ENCODE measurements around the gene NCDN. TPM values are rescaled to one million over a fixed set of nuclear protein-coding genes. Genes with fewer than 3 reads are reported as not detected.

The NCDN gene
- total RNA-seq, 1 experiment from 2014 or later = 26.9 TPM

DNA sequence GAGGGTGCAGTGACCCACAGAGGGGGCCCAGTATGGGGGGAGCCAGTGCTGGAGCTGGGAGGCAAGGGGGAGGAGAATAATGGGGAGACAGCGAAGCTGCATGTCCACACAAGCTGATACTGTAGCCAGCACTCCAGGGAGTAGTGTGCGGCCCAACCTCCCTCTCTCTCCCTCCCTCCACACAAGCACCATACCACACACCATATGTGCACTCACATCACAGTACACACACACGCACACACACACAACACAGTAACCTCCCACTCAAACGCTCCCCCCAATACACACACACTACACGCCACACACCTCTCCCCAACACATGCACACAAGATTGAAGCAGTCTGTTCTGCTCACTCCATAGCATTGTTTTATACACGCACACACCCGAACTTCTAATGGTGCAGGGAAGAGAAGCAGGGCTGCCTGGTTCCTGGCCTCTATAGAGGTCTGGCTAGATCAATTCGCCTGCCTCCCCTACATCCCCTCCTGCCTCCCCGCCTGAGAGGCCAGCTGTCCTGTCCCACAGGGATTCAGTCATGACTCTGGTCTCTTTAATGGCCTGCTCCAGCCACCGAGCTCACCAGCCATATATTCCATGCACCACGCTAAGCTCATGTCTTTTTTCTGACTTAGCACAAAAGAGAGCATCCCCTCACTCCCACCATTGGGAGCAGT, 3.8 kb downstream of the NCDN start:
- no TSS peak for BruUV-seq (replicated peaks)
- DNase-seq (ENCODE audit: low spot score) = no peak
- H3K27me3 ChIP-seq (replicated peaks; ENCODE audit: insufficient read depth, low read depth, low read length, poor library complexity) = no peaks in the 10 kb centered on the region
- H3K4me3 ChIP-seq (ENCODE audit: low read depth, low read length, poor library complexity, severe bottlenecking) = no peak overlapping the region
- H3K27ac ChIP-seq (ENCODE audit: low read depth, low read length, poor library complexity, severe bottlenecking) = no peak overlapping the region
- H3K4me1 ChIP-seq (ENCODE audit: insufficient read depth, low read length, poor library complexity, severe bottlenecking) = peaks cover 8% of the 10 kb centered on the region
- H3K36me3 ChIP-seq (ENCODE audit: insufficient read depth, low read length, poor library complexity, severe bottlenecking) = peaks cover 9% of the 10 kb centered on the region
- ChIA-PET CTCF (no interaction called here), POLR2A (ENCODE audit: low non-redundant PET) (no interaction called here)
- intact Hi-C loops (cut with micrococcal nuclease; ENCODE audit: unreplicated experiment) = no loop called here
- no peak for TF ChIP-seq EZH2 (IDR thresholded peaks at IDR 0.05; ENCODE audit: borderline replicate concordance, low read depth, low read length, poor library complexity, severe bottlenecking)
- TF ChIP-seq, protein P1, sequence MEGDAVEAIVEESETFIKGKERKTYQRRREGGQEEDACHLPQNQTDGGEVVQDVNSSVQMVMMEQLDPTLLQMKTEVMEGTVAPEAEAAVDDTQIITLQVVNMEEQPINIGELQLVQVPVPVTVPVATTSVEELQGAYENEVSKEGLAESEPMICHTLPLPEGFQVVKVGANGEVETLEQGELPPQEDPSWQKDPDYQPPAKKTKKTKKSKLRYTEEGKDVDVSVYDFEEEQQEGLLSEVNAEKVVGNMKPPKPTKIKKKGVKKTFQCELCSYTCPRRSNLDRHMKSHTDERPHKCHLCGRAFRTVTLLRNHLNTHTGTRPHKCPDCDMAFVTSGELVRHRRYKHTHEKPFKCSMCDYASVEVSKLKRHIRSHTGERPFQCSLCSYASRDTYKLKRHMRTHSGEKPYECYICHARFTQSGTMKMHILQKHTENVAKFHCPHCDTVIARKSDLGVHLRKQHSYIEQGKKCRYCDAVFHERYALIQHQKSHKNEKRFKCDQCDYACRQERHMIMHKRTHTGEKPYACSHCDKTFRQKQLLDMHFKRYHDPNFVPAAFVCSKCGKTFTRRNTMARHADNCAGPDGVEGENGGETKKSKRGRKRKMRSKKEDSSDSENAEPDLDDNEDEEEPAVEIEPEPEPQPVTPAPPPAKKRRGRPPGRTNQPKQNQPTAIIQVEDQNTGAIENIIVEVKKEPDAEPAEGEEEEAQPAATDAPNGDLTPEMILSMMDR (conservative IDR thresholded peaks at IDR 0.05; ENCODE audit: low read depth, low read length) = no peak
- no peaks in the 10 kb centered on the region for H3K9me3 ChIP-seq (ENCODE audit: low read depth, low read length, poor library complexity, severe bottlenecking)

DNA sequence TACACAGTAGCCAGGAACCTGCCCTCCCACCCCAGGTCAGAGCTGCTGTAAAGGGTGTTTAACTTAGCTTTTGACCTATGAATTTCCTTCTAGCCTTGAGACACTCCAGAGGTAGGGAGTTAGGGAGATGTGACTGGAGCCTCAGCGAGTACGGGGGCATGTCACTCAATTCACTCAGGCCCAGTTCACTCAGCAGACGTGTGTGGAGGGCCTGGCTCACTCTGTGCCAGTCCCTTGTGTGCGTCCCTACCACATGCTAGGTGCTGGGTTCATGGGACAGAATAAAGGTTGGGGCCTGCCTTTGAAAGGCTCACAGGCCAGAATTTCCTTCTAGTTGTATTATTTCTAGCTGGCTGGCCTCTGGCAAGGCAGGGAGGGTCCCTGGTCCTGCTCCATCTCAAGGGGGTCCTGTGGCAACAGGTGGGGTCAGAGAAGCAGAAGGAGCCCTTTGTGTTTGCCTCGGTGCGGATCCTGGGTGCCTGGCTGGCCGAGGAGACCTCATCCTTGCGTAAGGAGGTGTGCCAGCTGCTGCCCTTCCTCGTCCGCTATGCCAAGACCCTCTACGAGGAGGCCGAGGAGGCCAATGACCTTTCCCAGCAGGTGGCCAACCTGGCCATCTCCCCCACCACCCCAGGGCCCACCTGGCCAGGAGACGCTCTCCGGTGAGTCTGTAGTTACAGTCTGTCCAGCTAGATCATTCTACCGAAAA, 4.5 kb downstream of the NCDN start:
- no peak overlapping the region for H3K4me3 ChIP-seq (ENCODE audit: low read depth, low read length, poor library complexity, severe bottlenecking)
- H3K36me3 ChIP-seq (ENCODE audit: insufficient read depth, low read length, poor library complexity, severe bottlenecking) = peaks cover 9% of the 10 kb centered on the region
- TF ChIP-seq EZH2 (IDR thresholded peaks at IDR 0.05; ENCODE audit: borderline replicate concordance, low read depth, low read length, poor library complexity, severe bottlenecking) = no peak
- TF ChIP-seq, protein P1 (conservative IDR thresholded peaks at IDR 0.05; ENCODE audit: low read depth, low read length) = no peak
- intact Hi-C loops (cut with micrococcal nuclease; ENCODE audit: unreplicated experiment) = no loop called here
- no peaks in the 10 kb centered on the region for H3K27me3 ChIP-seq (replicated peaks; ENCODE audit: insufficient read depth, low read depth, low read length, poor library complexity)
- no peak for DNase-seq (ENCODE audit: low spot score)
- H3K4me1 ChIP-seq (ENCODE audit: insufficient read depth, low read length, poor library complexity, severe bottlenecking) = peaks cover 6% of the 10 kb centered on the region
- POLR2A ChIA-PET (ENCODE audit: low non-redundant PET) = no interaction called here
- CTCF ChIA-PET = no interaction called here
- no peaks in the 10 kb centered on the region for H3K9me3 ChIP-seq (ENCODE audit: low read depth, low read length, poor library complexity, severe bottlenecking)
- H3K27ac ChIP-seq (ENCODE audit: low read depth, low read length, poor library complexity, severe bottlenecking) = no peak overlapping the region
- no TSS peak for BruUV-seq (replicated peaks)

DNA sequence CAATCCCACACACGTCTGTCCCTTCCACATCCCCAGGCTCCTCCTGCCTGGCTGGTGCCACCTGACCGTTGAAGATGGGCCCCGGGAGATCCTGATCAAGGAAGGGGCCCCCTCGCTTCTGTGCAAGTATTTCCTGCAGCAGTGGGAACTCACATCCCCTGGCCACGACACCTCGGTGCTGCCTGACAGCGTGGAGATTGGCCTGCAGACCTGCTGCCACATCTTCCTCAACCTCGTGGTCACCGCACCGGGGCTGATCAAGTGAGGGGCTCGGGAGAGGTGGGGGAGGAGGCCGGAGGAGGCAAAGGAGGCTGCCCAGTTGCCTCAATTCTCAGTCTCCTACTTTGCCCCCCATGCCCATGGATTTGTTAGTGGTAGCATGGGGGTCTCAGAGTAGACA, 5.6 kb downstream of the NCDN start:
- POLR2A ChIA-PET (ENCODE audit: low non-redundant PET) = no interaction called here
- DNase-seq (ENCODE audit: low spot score) = no peak

More for the DNA sequence above, 5.6 kb downstream of the NCDN start:
- no TSS peak for BruUV-seq (replicated peaks)
- peaks cover 6% of the 10 kb centered on the region for H3K4me1 ChIP-seq (ENCODE audit: insufficient read depth, low read length, poor library complexity, severe bottlenecking)
- H3K27ac ChIP-seq (ENCODE audit: low read depth, low read length, poor library complexity, severe bottlenecking) = no peak overlapping the region
- no peak overlapping the region for H3K4me3 ChIP-seq (ENCODE audit: low read depth, low read length, poor library complexity, severe bottlenecking)
- H3K27me3 ChIP-seq (replicated peaks; ENCODE audit: insufficient read depth, low read depth, low read length, poor library complexity) = no peaks in the 10 kb centered on the region
- H3K36me3 ChIP-seq (ENCODE audit: insufficient read depth, low read length, poor library complexity, severe bottlenecking) = peaks cover 9% of the 10 kb centered on the region
- intact Hi-C loops (cut with micrococcal nuclease; ENCODE audit: unreplicated experiment) = no loop called here
- TF ChIP-seq, protein P1 (conservative IDR thresholded peaks at IDR 0.05; ENCODE audit: low read depth, low read length) = no peak
- TF ChIP-seq EZH2 (IDR thresholded peaks at IDR 0.05; ENCODE audit: borderline replicate concordance, low read depth, low read length, poor library complexity, severe bottlenecking) = no peak
- H3K9me3 ChIP-seq (ENCODE audit: low read depth, low read length, poor library complexity, severe bottlenecking) = no peaks in the 10 kb centered on the region
- CTCF ChIA-PET = no interaction called here

Measured in A673 (cell line).